Heart left ventricle (tissue), 16 donors: ENCODE measurements around the gene PUS7. TPM values are rescaled to one million over a fixed set of nuclear protein-coding genes. Genes with fewer than 3 reads are reported as not detected.

Source experiments
- ATAC-seq, 4 donors: fragments of 200-7000 bp; cut with Tn5 transposase; one replicate each; pipeline ENCODE4 v1.9.1; 2020 to 2022; ENCODE audit warnings: moderate library complexity in 4 of 4, mild to moderate bottlenecking in 3 of 4, moderate number of reproducible peaks in 1 of 4
- DNase-seq, 5 donors: peaks; one replicate each; pipeline ENCODE4 v3.0.0-alpha.2; 2020
- H3K27ac ChIP-seq, 12 donors: fragments of 200-600 bp; sonication (generic) in 4 of 12; one replicate each; pipeline versions ENCODE4 v1.5.0 to v1.8.0; 2016 to 2022; ENCODE audit warnings: mild to moderate bottlenecking in 2 of 12
- H3K27me3 ChIP-seq, 9 donors: fragments of 200-600 bp; sonication (generic) in 2 of 9; one replicate each; pipeline versions ENCODE4 v1.5.1 to v1.8.0; 2016 to 2022; ENCODE audit warnings: mild to moderate bottlenecking in 3 of 9
- H3K36me3 ChIP-seq, 9 donors: fragments of 200-600 bp; sonication (generic) in 2 of 9; one replicate each; pipeline versions ENCODE4 v1.5.0 to v1.8.0; 2018 to 2022; ENCODE audit warnings: mild to moderate bottlenecking in 2 of 9
- H3K4me1 ChIP-seq, 12 donors: fragments of 200-600 bp; sonication (generic) in 4 of 12; one replicate each; pipeline versions ENCODE4 v1.5.0 to v1.8.0; 2016 to 2022; ENCODE audit warnings: mild to moderate bottlenecking in 3 of 12
- H3K4me3 ChIP-seq, 12 donors: fragments of 200-600 bp; sonication (generic) in 4 of 12; one replicate each; pipeline versions ENCODE4 v1.5.0 to v1.8.0; 2017 to 2022; ENCODE audit warnings: mild to moderate bottlenecking in 9 of 12, moderate library complexity in 4 of 12
- H3K9me3 ChIP-seq, 12 donors: fragments of 200-600 bp; sonication (generic) in 4 of 12; one replicate each; pipeline versions ENCODE4 v1.5.0 to v1.8.0; 2016 to 2022; ENCODE audit warnings: mild to moderate bottlenecking in 1 of 12
- CTCF ChIP-seq, 12 donors: fragments of 200-600 bp; sonication (generic) in 4 of 12; IDR thresholded peaks; one replicate each; pipeline versions ENCODE4 v1.5.0 to v1.8.0; 2018 to 2022; ENCODE audit warnings: antibody characterized with exemption in 12 of 12, mild to moderate bottlenecking in 5 of 12
- POLR2A ChIP-seq, 2 donors: fragments of 450-650 bp; IDR thresholded peaks; one replicate each; pipeline ENCODE4 v1.6.1; 2017; ENCODE audit warnings: antibody characterized with exemption in 2 of 2, mild to moderate bottlenecking in 2 of 2, moderate library complexity in 2 of 2
- WGBS, 4 donors: extraction: QIAGEN DNeasy Blood & Tissue Kit in 2 of 4; methylation state at CpG; one replicate each; pipeline versions ENCODE4 v1.1.5 to v1.1.7; 2013 to 2018; 5-methylcytosine and 5-hydroxymethylcytosine counted together
- intact Hi-C, 10 donors: fragments of 100-400 bp; cut with DNase I; formaldehyde crosslinking; loops; one replicate each; pipeline versions ENCODE4 v1.11.1 to v1.14.2; 2022
- long read RNA-seq, 3 donors: library from polyadenylated mRNA; unstranded; transcript quantifications; one replicate each; pipeline ENCODE4 v2.0.0, GENCODE V29; 2020 to 2021
- polyA plus RNA-seq, 2 donors: library from polyadenylated mRNA; stranded (reverse); fragments of 200-250 nt; gene quantifications; one replicate each; pipeline ENCODE4 v1.2.3, GENCODE V29; 2013
- total RNA-seq, 9 donors: library from RNA; depleted of rRNA in 2 of 9; stranded (reverse); fragments of >200 nt in 2 of 9; fragmentation: NEBNext Ultra II Directional in 3 of 9; extraction: Animal tissue kit (Norgen Biotek cat#: 25700) in 3 of 9; gene quantifications; one replicate each; pipeline versions ENCODE4 v1.1.0 to v1.2.4, GENCODE V29; 2016 to 2023
- donor health status: ischemic (EF 13 %, LVEDD 7.1; RV severe dilation, severe dysfunction).
- donor health status: healthy with polysubstance abuse.
- donor health status: DM: no; HTN: yes; CAD: no.
- donor health status: DM: no; HTN: no; CAD: no.
- donor health status: ischemic (EF 25% LVEDD 6.9; RV normal size, moderate dysfunction).
- donor health status: ischemic (EF 25% LVEDD 5.7; RV mildly dilated, moderate dysfunction).
- donor health status: healthy.
- donor health status: DM: yes; HTN: yes; CAD: no.
- donor health status: ischemic (EF 35%, LVEDD 5.7; RV mildly dilated, moderate dysfunction).
- donor health status: nonischemic (EF 11% LVEDD 7.7; RV severe dilation, severe dysfunction).
- donor health status: DM: yes; HTN: yes; CAD: no.
- donor health status: PGD.
- donor health status: ischemic (EF 29% LVEDD 5.4; RV normal size, mild dysfunction).
- donor health status: nonischemic (EF 23%, LVEDD 6.1; RV moderate dilation, normal function).

PUS7 gene
- total RNA-seq: 1 to 10 TPM; 2.8 to 7.9 (median 5.5) TPM
- 1 to 10 TPM; 1.9 to 5.6 TPM for polyA plus RNA-seq
- long read RNA-seq, donor 1, transcript PUS7-202 (16 exons, 2,356 nt): major isoform, 8 of 11 reads
- long read RNA-seq, donor 1, partial matches to known transcripts: 1 of 11 reads
- long read RNA-seq, donor 1, other reads (novel, unspliced or antisense): 1 of 11 reads
- long read RNA-seq, donor 2, transcript PUS7-202 (16 exons, 2,356 nt): major isoform, 13 of 18 reads
- long read RNA-seq, donor 2, partial matches to known transcripts: 1 of 18 reads
- long read RNA-seq, donor 2, other reads (novel, unspliced or antisense): 4 of 18 reads
- long read RNA-seq, donor 3, partial matches to known transcripts: 2 of 9 reads
- long read RNA-seq, donor 3, other reads (novel, unspliced or antisense): 3 of 9 reads

GRCh38 chr7:105521717-105522463 lies at the start of gene PUS7:
Gene PUS7 (minus strand): TSS chr7:105522271. CDS start chr7:105508512, 13,759 bp downstream.
- H3K27me3 ChIP-seq: no peaks in the 10 kb centered on the region
- peak in 1 of 2 donors; percentile 81 for TF ChIP-seq POLR2A (IDR thresholded peaks at IDR 0.05)
- peak in 1 of 12 donors; percentile 22 for TF ChIP-seq CTCF (IDR thresholded peaks at IDR 0.05)
- ATAC-seq (peak; percentile 92 to 97 (median 96)), DNase-seq (peak; percentile 90 to 94 (median 91))
- H3K4me3 ChIP-seq: peak within 1 kb of the TSS; percentile 67 to 92 (median 76)
- no peaks in the 10 kb centered on the region for H3K9me3 ChIP-seq
- intact Hi-C loops: loop anchor here in 1 of 10 donors (1.0 kb wide), 1 partner anchor 10 kb away; the partner anchor contains the start of gene RINT1
- WGBS, 4 donors: 0 to 1% (median 1%) methylated on average over 28 to 96 of the region's 96 CpGs
- peak within 1 kb of the TSS; percentile 67 to 98 (median 91) for H3K27ac ChIP-seq
- peaks cover 0 to 18% (median 13%) of the 10 kb centered on the region in 12 donors for H3K4me1 ChIP-seq
- no peaks in the 10 kb centered on the region for H3K36me3 ChIP-seq

GRCh38 chr7:105567821-105568220 lies 45.8 kb upstream of the PUS7 start:
- no peak for DNase-seq
- intact Hi-C loops: no loop called here
- H3K36me3 ChIP-seq: peaks cover 0 to 72% (median 68%) of the 10 kb centered on the region in 9 donors
- WGBS, 4 donors: 91 to 96% (median 95%) methylated on average over 3 of the region's 3 CpGs
- no peak for ATAC-seq
- TF ChIP-seq POLR2A (IDR thresholded peaks at IDR 0.05) (no peak), CTCF (IDR thresholded peaks at IDR 0.05) (no peak)
- H3K27ac ChIP-seq: no peak overlapping the region
- H3K27me3 ChIP-seq: no peaks in the 10 kb centered on the region
- H3K9me3 ChIP-seq: no peaks in the 10 kb centered on the region
- H3K4me3 ChIP-seq: no peak overlapping the region
- no peaks in the 10 kb centered on the region for H3K4me1 ChIP-seq

- Histone ChIP-seq H3K4me3 (no peak overlapping the region), H3K4me1 (no peaks in the 10 kb centered on the region), H3K9me3 (no peaks in the 10 kb centered on the region), H3K27ac (no peak overlapping the region), H3K36me3 (peaks cover 0 to 80% (median 76%) of the 10 kb centered on the region in 9 donors), H3K27me3 (no peaks in the 10 kb centered on the region)
- ATAC-seq (no peak), DNase-seq (no peak)
- intact Hi-C loops: no loop called here
- TF ChIP-seq CTCF (IDR thresholded peaks at IDR 0.05) (no peak), POLR2A (IDR thresholded peaks at IDR 0.05) (no peak)
- WGBS, 4 donors: 59 to 67% (median 65%) methylated on average over 2 of the region's 2 CpGs
Measured at GRCh38 chr7:105567024-105567423, 45.0 kb upstream of the PUS7 start.

- WGBS, 4 donors: 95 to 98% (median 97%) methylated on average over 4 of the region's 4 CpGs
- H3K4me1 ChIP-seq: no peaks in the 10 kb centered on the region
Measured at GRCh38 chr7:105565190-105565589, 43.1 kb upstream of the PUS7 start.

More at GRCh38 chr7:105565190-105565589, 43.1 kb upstream of the PUS7 start:
- intact Hi-C loops: no loop called here
- DNase-seq (no peak), ATAC-seq (no peak)
- H3K27me3 ChIP-seq: no peaks in the 10 kb centered on the region
- H3K36me3 ChIP-seq: peaks cover 0 to 98% (median 93%) of the 10 kb centered on the region in 9 donors
- H3K4me3 ChIP-seq: no peak overlapping the region
- TF ChIP-seq POLR2A (IDR thresholded peaks at IDR 0.05): no peak
- TF ChIP-seq CTCF (IDR thresholded peaks at IDR 0.05): no peak
- H3K27ac ChIP-seq: no peak overlapping the region
- no peaks in the 10 kb centered on the region for H3K9me3 ChIP-seq
